NCI-H1417 (cell line): ENCODE measurements around the gene CIRBP.
"Not testable (repeated sequence)": the region's sequence is repeated elsewhere in the genome, so short reads cannot be mapped to it uniquely, and the experiment has no call there.

Experiments used
- DNase-seq, 3 experiments: peaks; one replicate each; lab custom pipeline; 2025; lab: John Stamatoyannopoulos, UW

Gene CIRBP

DNA sequence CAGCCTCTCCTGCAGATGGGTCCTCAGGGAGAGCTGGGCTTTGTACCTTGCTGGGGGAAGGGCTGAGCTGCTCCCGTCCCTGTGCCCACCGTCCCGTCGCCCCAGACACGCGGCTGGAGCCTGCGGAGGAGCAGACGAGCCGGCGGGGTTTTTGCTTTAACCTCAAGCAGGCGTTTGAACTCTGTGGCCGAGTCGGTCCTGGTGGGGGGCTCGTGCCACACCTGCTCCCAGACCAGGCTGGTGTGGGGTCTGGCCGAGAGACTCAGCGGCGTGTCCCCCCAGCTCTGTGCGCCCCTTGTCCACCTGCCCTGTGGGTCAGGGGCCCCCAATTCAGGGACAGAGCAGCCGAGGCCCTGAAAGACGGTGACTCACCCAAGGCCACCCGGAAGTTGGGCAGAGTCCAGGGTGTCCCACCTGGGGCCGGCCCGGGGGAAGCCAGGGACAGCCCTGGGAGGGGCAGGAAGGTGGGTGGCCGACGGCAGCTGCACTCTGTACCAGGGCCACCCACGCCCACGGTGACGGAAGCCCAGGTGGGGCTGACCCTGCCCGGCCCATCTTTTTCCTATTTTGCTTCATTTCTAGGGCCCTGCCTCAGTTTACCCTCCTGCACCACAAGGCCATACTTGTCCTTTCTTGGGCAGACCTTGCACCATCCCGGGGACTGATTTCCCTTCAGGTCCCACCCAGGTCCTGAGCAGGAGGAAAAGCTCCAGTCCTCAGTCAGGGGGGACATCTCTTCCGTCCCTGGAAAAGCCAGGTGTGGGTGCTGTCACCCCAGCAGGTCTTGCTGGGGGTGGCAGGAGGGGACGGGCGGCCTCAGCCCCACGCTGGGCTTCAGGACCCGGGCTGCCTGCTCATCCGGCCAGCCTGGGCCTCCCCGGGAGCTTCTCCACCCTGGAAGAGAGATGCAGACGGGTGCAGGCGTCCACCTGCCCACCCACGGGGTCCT is 21.8 kb downstream of the CIRBP start:
- no peak for DNase-seq

DNA sequence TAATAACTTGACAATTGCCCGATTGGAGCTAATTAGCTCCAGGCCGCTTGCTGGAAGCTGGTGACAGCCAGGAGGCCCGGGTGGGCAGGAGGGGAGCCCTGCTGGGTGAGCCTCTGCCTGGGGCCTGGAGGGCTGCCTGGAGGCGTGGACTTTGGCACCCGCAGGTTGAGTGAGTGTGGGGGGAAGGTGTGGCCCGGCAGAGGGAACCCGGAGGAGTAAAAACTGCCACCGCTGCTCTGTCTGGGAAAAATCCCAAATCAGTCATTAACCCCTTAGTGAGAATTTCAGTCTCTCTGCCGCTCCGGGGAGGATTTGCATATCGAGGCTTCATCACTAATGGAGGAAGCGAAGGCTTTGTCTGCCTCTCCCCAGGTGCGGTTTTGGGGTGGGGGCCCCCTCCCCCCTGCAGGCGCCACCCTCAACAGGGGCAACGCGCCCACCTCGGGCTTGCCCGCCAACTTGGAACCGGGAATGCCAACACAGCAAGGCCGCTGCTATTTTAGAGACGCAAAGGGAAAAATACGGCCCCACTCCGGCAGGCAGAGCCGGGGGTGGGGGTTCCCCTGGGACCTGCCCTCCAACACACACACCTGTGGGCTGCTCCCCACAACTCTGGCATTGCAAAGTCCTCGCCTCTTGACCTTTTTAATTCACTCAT is 22.8 kb downstream of the CIRBP start:
- no peak for DNase-seq

DNA sequence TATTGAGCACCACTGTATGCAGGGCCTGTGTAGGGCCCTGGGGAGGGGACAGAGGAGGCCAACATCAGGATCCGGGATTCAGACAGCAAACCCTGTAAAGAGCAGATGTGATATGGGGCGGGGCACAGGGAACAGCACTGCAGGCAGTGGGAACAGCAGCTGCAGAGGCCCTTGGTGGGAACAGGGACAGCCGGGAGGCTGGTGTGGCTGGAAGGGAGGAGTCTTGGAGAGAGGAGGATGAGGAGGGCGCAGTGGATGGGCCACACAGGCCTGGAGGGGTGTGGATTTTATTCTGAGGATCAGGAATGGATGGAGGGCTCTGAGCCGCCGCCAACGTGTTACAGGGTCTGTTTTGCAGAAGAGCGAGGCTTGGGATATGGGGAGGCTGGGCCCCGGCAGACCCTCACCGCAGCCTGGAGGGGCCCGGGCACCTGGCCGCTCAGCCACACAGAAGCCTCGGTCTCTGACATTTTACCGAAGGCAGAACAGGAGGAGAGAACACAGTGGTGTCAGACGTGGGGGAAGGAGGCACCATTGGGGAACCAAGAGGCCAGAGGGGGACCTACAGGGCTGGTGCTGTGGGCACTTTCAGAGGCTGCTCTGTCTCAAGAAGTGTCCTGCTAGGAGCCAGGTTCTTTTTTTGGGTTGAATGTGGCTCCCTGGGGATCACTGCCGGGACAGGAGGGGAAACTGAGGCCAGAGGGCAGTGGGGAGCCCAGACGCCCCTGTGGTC is 23.5 kb downstream of the CIRBP start:
- DNase-seq: no peak

- no peak for DNase-seq
Observed at GRCh38 chr19:1293782-1294604, 24.9 kb downstream of the CIRBP start.

- no peak for DNase-seq
Observed at GRCh38 chr19:1294688-1295087, 25.6 kb downstream of the CIRBP start.

DNA sequence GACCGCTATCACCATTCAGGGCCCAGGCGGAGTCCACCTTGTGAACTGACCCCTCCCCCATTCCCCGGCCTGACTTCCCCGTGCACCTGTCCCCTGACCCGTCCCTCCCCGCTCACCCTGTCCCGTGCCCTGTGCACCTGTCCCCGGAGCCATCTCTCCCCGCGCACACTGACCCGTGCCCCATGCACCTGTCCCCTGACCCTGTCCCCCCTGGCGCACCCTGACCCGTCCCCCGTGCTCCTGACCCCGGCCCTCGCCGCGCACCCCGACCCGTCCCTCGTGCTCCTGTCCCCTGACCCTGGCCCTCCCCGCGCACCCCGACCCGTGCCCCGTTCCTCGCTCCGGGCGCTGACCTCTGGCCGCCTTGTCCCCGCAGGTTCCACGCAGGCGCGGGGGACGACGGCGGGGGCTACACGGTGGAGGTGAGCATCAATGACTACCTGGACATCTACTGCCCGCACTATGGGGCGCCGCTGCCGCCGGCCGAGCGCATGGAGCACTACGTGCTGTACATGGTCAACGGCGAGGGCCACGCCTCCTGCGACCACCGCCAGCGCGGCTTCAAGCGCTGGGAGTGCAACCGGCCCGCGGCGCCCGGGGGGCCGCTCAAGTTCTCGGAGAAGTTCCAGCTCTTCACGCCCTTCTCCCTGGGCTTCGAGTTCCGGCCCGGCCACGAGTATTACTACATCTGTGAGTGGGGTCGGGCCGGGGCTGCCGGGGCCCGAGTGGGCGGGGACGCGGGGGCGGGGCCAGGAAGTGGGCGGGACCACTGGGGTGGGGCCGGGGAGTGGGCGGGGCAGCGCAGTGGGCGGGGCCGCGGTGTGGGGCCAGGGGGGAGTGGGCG is 26.3 kb downstream of the CIRBP start:
- peak in 1 of 3 experiments; percentile 48 for DNase-seq

- DNase-seq: no peak
Observed at GRCh38 chr19:1296078-1296477, 26.9 kb downstream of the CIRBP start.

GRCh38 chr19:1296575-1297271 is 27.6 kb downstream of the CIRBP start:
- DNase-seq: no peak

DNA sequence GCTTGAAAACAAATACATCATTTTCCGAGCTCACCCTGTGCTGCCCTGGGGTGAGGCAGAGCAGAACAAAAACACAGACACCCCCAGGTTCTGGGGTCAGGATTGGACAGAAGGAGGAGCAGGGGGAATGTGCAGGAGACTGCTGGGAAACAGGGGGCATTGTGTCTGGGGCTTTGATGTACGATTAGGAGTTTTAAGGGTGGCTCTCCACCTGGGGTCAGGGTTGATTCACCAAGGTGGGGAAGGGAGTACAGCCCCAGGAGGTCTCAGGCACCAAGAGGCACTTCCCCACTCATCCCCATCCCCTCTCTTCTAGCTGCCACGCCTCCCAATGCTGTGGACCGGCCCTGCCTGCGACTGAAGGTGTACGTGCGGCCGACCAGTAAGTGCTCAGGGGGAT is 29.1 kb downstream of the CIRBP start:
- DNase-seq: no peak

GRCh38 chr19:1299801-1300200 is 30.7 kb downstream of the CIRBP start:
- DNase-seq: no peak

- no peak for DNase-seq
Observed at GRCh38 chr19:1300744-1301490, 31.8 kb downstream of the CIRBP start.

GRCh38 chr19:1302533-1303239 is 33.6 kb downstream of the CIRBP start:
- DNase-seq: peak in 1 of 3 experiments; percentile 26

DNA sequence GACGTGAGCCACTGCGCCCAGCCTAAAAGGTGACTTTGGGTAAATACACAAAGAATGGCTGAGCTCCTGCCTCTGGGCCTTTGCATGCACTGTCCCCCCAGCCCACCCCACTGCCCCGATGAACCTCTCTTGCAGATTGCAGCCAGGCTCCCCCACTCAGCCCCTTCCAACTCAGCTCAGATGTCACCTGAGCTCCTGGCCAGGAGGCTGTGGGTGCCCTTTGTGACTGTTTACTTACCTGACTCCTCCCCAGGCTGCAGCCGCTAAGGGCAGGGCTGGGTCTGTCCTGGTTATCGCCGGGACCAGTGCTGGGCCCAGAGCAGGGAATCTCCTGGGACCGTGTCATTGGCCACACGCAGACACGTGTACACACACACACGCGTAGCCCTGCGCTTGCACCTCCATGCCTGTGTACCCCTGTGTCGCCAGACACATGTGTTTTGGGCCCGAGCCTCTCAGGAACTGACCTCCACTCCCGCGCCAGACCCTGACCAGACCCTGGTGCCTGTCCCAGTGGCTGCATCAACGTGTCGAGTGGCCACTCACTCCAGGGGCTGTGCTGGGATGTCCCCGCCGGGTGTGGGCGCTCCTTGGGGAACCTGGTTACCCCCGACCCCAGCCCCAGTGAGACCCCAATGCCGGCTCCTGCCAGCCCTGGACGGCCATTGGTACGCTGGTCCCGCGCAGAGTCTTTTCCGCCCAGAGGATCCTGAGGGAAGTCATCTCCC is 35.2 kb downstream of the CIRBP start:
- no peak for DNase-seq

DNA sequence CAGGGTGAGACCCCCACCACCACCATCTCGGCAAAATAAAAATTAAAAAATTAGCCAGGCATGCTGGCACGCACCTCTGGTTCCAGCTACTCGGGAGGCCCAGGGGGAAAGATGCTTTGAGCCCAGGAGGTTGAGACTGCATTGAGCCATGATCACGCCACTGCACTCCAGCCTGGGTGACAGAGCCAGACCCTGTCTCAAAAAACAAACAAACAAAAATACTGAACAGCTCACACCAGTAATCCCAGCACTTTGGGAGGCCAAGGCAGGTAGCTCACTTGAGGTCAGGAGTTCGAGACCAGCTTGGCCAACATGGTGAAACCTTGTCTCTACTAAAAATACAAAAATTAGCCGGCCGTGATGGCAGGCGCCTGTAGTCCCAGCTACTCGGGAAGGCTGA is 36.2 kb downstream of the CIRBP start:
- DNase-seq: not testable (repeated sequence)

DNA sequence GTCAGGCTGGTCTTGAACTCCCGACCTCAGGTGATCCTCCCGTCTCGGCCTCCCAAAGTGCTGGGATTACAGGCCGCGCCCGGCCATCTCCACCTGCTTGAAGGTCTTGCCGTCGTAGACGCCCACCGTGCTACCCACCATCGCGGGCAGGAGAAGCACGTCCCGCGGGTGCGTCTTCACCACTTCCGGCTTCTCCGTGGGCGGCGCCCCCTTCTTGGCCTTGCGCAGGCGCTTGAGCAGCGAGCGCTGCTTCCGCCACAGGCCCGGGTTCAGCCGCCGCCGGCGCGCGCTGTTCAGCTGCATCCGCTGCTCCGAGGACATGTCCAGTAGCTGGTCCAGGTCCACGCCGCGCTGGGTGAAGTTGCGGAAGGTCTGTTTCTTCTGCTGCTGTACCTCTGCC is 38.2 kb downstream of the CIRBP start:
- no peak for DNase-seq

DNA sequence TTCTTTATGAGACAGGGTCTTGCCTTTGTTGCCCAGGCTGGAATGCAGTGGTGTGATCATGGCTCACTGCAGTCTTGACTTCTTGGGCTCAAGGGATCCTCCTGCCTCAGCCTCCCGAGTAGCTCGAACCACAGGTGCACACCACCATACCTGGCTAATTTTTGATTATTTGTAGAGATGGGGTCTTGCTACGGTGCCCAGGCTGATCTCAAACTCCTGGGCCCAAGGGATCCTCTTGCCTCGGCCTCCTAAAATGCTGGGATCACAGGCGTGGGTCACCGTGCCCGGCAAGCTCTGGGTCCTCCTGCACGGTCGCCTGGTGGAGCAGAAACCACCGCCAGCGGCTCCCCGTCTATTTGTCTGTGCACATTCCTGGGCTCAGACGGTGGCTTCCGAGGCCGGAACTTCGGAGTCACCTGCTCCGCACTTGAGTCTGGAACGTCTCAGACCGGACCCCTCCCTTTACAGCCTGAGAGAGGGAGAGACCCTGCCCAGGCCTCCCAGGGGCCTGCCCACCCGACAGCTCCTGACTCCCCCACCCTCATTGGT is 38.7 kb downstream of the CIRBP start:
- no peak for DNase-seq

DNA sequence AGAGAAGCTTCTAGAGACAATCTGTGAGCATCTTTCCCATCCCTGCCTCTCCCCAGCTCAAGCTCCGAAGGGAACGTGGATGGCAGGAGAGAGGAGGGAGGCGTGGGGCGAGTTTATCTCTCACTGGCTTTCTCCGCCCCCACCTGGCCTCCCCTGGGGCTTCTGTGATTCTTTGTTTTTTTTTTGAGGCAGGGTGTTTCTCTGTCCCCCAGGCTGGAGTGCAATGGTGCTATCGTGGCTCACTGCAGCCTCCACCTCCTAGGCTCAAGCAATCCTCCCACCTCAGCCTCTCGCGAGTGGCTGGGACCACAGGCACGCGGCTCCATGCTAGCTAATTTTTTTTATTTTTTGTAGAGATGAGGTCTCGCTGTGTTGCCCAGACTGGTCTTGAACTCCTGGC is 39.6 kb downstream of the CIRBP start:
- no peak for DNase-seq
